ENCODE data around the gene CLBA1. TPM values are rescaled to one million over a fixed set of nuclear protein-coding genes. Genes with fewer than 3 reads are reported as not detected.

Gene CLBA1
- total RNA-seq, 1 experiment from 2014 or later = 14.8 TPM

- TF ChIP-seq, protein P1, sequence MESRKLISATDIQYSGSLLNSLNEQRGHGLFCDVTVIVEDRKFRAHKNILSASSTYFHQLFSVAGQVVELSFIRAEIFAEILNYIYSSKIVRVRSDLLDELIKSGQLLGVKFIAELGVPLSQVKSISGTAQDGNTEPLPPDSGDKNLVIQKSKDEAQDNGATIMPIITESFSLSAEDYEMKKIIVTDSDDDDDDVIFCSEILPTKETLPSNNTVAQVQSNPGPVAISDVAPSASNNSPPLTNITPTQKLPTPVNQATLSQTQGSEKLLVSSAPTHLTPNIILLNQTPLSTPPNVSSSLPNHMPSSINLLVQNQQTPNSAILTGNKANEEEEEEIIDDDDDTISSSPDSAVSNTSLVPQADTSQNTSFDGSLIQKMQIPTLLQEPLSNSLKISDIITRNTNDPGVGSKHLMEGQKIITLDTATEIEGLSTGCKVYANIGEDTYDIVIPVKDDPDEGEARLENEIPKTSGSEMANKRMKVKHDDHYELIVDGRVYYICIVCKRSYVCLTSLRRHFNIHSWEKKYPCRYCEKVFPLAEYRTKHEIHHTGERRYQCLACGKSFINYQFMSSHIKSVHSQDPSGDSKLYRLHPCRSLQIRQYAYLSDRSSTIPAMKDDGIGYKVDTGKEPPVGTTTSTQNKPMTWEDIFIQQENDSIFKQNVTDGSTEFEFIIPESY (IDR thresholded peaks at IDR 0.05; ENCODE audit: extremely low read depth, insufficient replicate concordance, low read length) = no peak
- TF ChIP-seq SP1 (IDR thresholded peaks at IDR 0.05; ENCODE audit: low read depth) (no peak), ZFX (IDR thresholded peaks at IDR 0.05) (peak; percentile 82; the same call in 1 of the 2 replicates), ZNF274 (IDR thresholded peaks at IDR 0.05; ENCODE audit: low read depth, low read length) (no peak), JUND (IDR thresholded peaks at IDR 0.05) (no peak)
Measured at GRCh38 chr14:105020815-105021655, 35.4 kb downstream of the CLBA1 start, which contains the start of gene CDCA4 (continued).

DNA sequence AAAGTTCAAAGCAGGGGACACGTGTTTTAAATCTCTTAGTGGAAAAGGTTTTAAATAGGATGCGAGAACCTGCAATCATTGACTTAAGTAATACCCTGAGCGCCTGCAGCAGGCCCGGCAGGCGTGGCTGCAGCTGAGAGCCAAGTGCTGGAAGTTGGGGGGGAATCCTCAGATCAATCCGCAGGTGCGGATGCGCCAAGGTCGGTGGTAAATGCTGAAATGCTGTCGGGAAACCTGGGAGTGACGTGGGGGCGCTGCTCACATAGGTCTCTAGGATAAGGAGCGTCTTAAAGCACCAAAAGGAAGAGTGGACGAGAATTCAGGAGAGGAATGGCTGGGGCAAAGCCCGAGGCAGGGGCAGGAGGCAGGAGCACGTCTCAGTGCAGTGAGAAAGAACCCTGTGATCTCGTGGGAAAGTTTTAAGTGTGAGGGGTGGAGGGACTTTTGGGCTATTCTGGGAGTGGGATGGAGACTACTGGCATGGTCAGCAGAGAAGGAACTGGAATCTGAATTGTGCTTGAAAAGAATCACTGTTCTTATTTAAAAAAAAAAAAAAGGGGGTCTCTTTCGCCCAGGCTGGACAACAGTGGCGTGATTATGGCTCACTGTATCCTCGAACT lies 36.2 kb downstream of the CLBA1 start:
- ChIA-PET RAD21 (ENCODE audit: low non-redundant PET in 1 of 2, low total read pairs in 2 of 2, uncharacterized antibody in 2 of 2, unreplicated experiment in 2 of 2) (interaction anchor here in 1 of 2 experiments (1.0 kb wide), 1 partner anchor 15 kb away, joined by 3 read pairs; no protein-coding TSS in a partner anchor), POLR2A (interaction anchor here (1.3 to 1.9 kb wide), 3 partner anchors 10 to 51 kb away, joined by 3 to 10 read pairs (median 5); no protein-coding TSS in a partner anchor), CTCF (interaction anchor here (1.1 to 2.6 kb wide), 2 partner anchors 24 to 48 kb away, joined by 6 to 13 read pairs; no protein-coding TSS in a partner anchor)
- TSS peak; percentile 82 for BruUV-seq (replicated peaks)
- no peak overlapping the region for H2AFZ ChIP-seq (ENCODE audit: low read depth, low read length, poor library complexity, severe bottlenecking)
- H4K20me1 ChIP-seq (ENCODE audit: insufficient read depth) = peaks cover 21% of the 10 kb centered on the region; the same call in 1 of the 2 replicates
- ATAC-seq = peak; percentile 13
- no peaks in the 10 kb centered on the region for H3K9me2 ChIP-seq (ENCODE audit: insufficient read depth)
- H3K36me3 ChIP-seq (ENCODE audit: control insufficient read depth in 1 of 2, insufficient read depth in 2 of 2, low read length in 2 of 2) = peaks cover 0 to 13% of the 10 kb centered on the region in 2 experiments; a peak in 1 of 4 replicates
- H3K9ac ChIP-seq (ENCODE audit: low read length) = peak overlapping the region; percentile 93
- H3K4me1 ChIP-seq (ENCODE audit: control insufficient read depth in 1 of 2, insufficient read depth in 2 of 2, low read length in 2 of 2) = peaks cover 45 to 78% of the 10 kb centered on the region in 2 experiments
- TF ChIP-seq POLR2A (IDR thresholded peaks at IDR 0.05; ENCODE audit: borderline replicate concordance, extremely low read depth, insufficient read depth, insufficient read length) (peak; percentile 67), YY1 (IDR thresholded peaks at IDR 0.05; ENCODE audit: extremely low read depth, insufficient replicate concordance, low read depth, low read length) (no peak), TCF7L2 (IDR thresholded peaks at IDR 0.05; ENCODE audit: borderline replicate concordance, extremely low read depth, insufficient read depth, insufficient read length) (peak; percentile 50), RAD21 (IDR thresholded peaks at IDR 0.05; ENCODE audit: low read depth) (no peak)
- TF ChIP-seq, protein P2, sequence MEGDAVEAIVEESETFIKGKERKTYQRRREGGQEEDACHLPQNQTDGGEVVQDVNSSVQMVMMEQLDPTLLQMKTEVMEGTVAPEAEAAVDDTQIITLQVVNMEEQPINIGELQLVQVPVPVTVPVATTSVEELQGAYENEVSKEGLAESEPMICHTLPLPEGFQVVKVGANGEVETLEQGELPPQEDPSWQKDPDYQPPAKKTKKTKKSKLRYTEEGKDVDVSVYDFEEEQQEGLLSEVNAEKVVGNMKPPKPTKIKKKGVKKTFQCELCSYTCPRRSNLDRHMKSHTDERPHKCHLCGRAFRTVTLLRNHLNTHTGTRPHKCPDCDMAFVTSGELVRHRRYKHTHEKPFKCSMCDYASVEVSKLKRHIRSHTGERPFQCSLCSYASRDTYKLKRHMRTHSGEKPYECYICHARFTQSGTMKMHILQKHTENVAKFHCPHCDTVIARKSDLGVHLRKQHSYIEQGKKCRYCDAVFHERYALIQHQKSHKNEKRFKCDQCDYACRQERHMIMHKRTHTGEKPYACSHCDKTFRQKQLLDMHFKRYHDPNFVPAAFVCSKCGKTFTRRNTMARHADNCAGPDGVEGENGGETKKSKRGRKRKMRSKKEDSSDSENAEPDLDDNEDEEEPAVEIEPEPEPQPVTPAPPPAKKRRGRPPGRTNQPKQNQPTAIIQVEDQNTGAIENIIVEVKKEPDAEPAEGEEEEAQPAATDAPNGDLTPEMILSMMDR (IDR thresholded peaks at IDR 0.05 in 2 of 3, conservative IDR thresholded peaks at IDR 0.05 in 1 of 3; ENCODE audit: borderline replicate concordance in 1 of 3, insufficient read depth in 1 of 3, low read depth in 2 of 3, low read length in 2 of 3) = peak in 2 of 3 experiments; percentile 22 to 33; a peak in 2 of 6 replicates
- TF ChIP-seq, protein P3, sequence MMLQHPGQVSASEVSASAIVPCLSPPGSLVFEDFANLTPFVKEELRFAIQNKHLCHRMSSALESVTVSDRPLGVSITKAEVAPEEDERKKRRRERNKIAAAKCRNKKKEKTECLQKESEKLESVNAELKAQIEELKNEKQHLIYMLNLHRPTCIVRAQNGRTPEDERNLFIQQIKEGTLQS (IDR thresholded peaks at IDR 0.05) = no peak
- H3K27ac ChIP-seq (ENCODE audit: low read depth, low read length) = peak overlapping the region; percentile 94
- peaks cover 53% of the 10 kb centered on the region for H3K79me2 ChIP-seq (ENCODE audit: insufficient read depth, low read length)
- DNase-seq (ENCODE audit: low read depth, low spot score) = peak; percentile 57
- H3K9me3 ChIP-seq (ENCODE audit: control insufficient read depth in 1 of 2, insufficient read depth in 1 of 2, low read depth in 1 of 2, low read length in 2 of 2) = no peaks in the 10 kb centered on the region
- intact Hi-C loops (cut with micrococcal nuclease) = loop anchor here (2.0 kb wide), 1 partner anchor 49 kb away; no protein-coding TSS in a partner anchor
- peak overlapping the region; percentile 94 for H3K4me2 ChIP-seq (ENCODE audit: low read length)
- no peaks in the 10 kb centered on the region for H3K27me3 ChIP-seq (ENCODE audit: insufficient read depth, low read length)
- peak overlapping the region; percentile 74 to 82 for H3K4me3 ChIP-seq (replicated peaks in 1 of 2; ENCODE audit: low read depth in 1 of 2, low read length in 2 of 2)

Data from HCT116 (cell line).